T-helper 2 cell (primary cell): ENCODE results near the gene FHIT.

Source experiments
- DNase-seq, 5 experiments: peaks; one replicate each; pipeline versions ENCODE4 v3.0.0 to v3.0.0-alpha.2; 2012 to 2022

The FHIT gene

GRCh38 chr3:60260546-60260945 lies 990.7 kb downstream of the FHIT start:
- no peak for DNase-seq

GRCh38 chr3:60250810-60251209 lies 1000.4 kb downstream of the FHIT start:
- DNase-seq, result peak in 1 of 5 experiments; percentile 3

GRCh38 chr3:60250206-60250605 lies 1001.0 kb downstream of the FHIT start:
- DNase-seq, result no peak

GRCh38 chr3:60246361-60246760 lies 1004.9 kb downstream of the FHIT start:
- DNase-seq, result no peak

- no peak for DNase-seq
These were observed 1007.8 kb downstream of the FHIT start for GRCh38 chr3:60243456-60243855.

- no peak for DNase-seq
These were observed 1010.8 kb downstream of the FHIT start for GRCh38 chr3:60240492-60240891.

GRCh38 chr3:60238550-60238949 lies 1012.7 kb downstream of the FHIT start:
- DNase-seq, result no peak

GRCh38 chr3:60229502-60229901 lies 1021.8 kb downstream of the FHIT start:
- DNase-seq, result no peak

- no peak for DNase-seq
These were observed 1022.4 kb downstream of the FHIT start for GRCh38 chr3:60228823-60229222.

- DNase-seq, result no peak
These were observed 1024.3 kb downstream of the FHIT start for GRCh38 chr3:60226912-60227311.

- no peak for DNase-seq
These were observed 1025.4 kb downstream of the FHIT start for GRCh38 chr3:60225848-60226247.

GRCh38 chr3:60220768-60221167 lies 1030.5 kb downstream of the FHIT start:
- DNase-seq, result no peak

- no peak for DNase-seq
These were observed 1031.8 kb downstream of the FHIT start for GRCh38 chr3:60219501-60219900.

- DNase-seq, result no peak
These were observed 1033.9 kb downstream of the FHIT start for GRCh38 chr3:60217156-60217911.

GRCh38 chr3:60216462-60217075 lies 1034.7 kb downstream of the FHIT start:
- no peak for DNase-seq

- no peak for DNase-seq
These were observed 1035.3 kb downstream of the FHIT start for GRCh38 chr3:60215946-60216345.

- no peak for DNase-seq
These were observed 1043.3 kb downstream of the FHIT start for GRCh38 chr3:60207905-60208304.

GRCh38 chr3:60206206-60206605 lies 1045.0 kb downstream of the FHIT start:
- no peak for DNase-seq

GRCh38 chr3:60202052-60202726 lies 1049.1 kb downstream of the FHIT start:
- DNase-seq, result no peak

GRCh38 chr3:60199306-60199705 lies 1051.9 kb downstream of the FHIT start:
- DNase-seq, result no peak

GRCh38 chr3:60198179-60198720 lies 1053.0 kb downstream of the FHIT start:
- no peak for DNase-seq

GRCh38 chr3:60192297-60193114 lies 1058.7 kb downstream of the FHIT start:
- peak in 1 of 5 experiments; percentile 83 for DNase-seq

- DNase-seq, result peak in 1 of 5 experiments; percentile 83
These were observed 1061.2 kb downstream of the FHIT start for GRCh38 chr3:60190073-60190472.
